ENCODE measurements around the gene GLRX3. TPM values are rescaled to one million over a fixed set of nuclear protein-coding genes. Genes with fewer than 3 reads are reported as not detected.

The GLRX3 gene
- total RNA-seq, 1 experiment from 2014 or later = 142 TPM

DNA sequence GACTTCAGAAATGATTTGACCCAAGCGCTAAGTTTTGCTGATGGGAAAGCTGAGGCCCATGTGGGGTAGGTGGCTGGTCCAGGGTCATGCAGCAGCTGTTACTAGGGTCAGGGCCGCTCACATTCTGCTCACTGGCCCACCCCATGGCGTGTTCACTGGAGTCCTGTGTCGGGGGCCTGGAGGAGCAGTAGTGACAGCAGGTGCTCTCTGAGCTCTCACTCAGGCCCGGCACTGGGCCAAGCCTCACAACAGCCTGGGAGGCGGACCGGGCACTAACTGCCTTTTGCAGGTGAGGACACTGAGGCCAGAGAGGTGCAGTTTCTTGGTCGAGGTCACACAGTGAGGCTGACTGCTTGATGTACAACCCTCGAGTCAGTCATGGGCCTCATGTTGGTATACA lies 82.7 kb downstream of the GLRX3 start:
- ChIA-PET CTCF (no interaction called here), POLR2A (no interaction called here)
- Mint-ChIP-seq H3K36me3 (peaks cover 73% of the 10 kb centered on the region), H3K9me3 (peaks cover 80% of the 10 kb centered on the region), H3K4me1 (no peaks in the 10 kb centered on the region), H3K27me3 (ENCODE audit: low read depth) (peaks cover 21% of the 10 kb centered on the region), H3K27ac (no peak overlapping the region), H3K4me3 (no peak overlapping the region)
- DNase-seq (ENCODE audit: low spot score) (no peak), ATAC-seq (no peak)
- TF ChIP-seq ATF1 (CRISPR knock-in tag; IDR thresholded peaks at IDR 0.05) (no peak), ZNF396 (CRISPR knock-in tag; IDR thresholded peaks at IDR 0.05; ENCODE audit: borderline replicate concordance) (no peak), NFE2L1 (CRISPR knock-in tag; IDR thresholded peaks at IDR 0.05) (no peak), ZNF232 (CRISPR knock-in tag; IDR thresholded peaks at IDR 0.05) (no peak), KAT7 (CRISPR knock-in tag; IDR thresholded peaks at IDR 0.05; ENCODE audit: borderline replicate concordance) (no peak), GTF2I (CRISPR knock-in tag; conservative IDR thresholded peaks at IDR 0.05) (no peak), TCF7 (CRISPR knock-in tag; IDR thresholded peaks at IDR 0.05; ENCODE audit: low read depth) (no peak), NFATC4 (CRISPR knock-in tag; IDR thresholded peaks at IDR 0.05) (no peak), ARID4B (CRISPR knock-in tag; IDR thresholded peaks at IDR 0.05; ENCODE audit: borderline replicate concordance) (no peak)
- TF ChIP-seq, protein P1, sequence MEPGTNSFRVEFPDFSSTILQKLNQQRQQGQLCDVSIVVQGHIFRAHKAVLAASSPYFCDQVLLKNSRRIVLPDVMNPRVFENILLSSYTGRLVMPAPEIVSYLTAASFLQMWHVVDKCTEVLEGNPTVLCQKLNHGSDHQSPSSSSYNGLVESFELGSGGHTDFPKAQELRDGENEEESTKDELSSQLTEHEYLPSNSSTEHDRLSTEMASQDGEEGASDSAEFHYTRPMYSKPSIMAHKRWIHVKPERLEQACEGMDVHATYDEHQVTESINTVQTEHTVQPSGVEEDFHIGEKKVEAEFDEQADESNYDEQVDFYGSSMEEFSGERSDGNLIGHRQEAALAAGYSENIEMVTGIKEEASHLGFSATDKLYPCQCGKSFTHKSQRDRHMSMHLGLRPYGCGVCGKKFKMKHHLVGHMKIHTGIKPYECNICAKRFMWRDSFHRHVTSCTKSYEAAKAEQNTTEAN (CRISPR knock-in tag; IDR thresholded peaks at IDR 0.05) = no peak
- TF ChIP-seq, protein P2, sequence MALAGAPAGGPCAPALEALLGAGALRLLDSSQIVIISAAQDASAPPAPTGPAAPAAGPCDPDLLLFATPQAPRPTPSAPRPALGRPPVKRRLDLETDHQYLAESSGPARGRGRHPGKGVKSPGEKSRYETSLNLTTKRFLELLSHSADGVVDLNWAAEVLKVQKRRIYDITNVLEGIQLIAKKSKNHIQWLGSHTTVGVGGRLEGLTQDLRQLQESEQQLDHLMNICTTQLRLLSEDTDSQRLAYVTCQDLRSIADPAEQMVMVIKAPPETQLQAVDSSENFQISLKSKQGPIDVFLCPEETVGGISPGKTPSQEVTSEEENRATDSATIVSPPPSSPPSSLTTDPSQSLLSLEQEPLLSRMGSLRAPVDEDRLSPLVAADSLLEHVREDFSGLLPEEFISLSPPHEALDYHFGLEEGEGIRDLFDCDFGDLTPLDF (CRISPR knock-in tag; IDR thresholded peaks at IDR 0.05) = no peak

DNA sequence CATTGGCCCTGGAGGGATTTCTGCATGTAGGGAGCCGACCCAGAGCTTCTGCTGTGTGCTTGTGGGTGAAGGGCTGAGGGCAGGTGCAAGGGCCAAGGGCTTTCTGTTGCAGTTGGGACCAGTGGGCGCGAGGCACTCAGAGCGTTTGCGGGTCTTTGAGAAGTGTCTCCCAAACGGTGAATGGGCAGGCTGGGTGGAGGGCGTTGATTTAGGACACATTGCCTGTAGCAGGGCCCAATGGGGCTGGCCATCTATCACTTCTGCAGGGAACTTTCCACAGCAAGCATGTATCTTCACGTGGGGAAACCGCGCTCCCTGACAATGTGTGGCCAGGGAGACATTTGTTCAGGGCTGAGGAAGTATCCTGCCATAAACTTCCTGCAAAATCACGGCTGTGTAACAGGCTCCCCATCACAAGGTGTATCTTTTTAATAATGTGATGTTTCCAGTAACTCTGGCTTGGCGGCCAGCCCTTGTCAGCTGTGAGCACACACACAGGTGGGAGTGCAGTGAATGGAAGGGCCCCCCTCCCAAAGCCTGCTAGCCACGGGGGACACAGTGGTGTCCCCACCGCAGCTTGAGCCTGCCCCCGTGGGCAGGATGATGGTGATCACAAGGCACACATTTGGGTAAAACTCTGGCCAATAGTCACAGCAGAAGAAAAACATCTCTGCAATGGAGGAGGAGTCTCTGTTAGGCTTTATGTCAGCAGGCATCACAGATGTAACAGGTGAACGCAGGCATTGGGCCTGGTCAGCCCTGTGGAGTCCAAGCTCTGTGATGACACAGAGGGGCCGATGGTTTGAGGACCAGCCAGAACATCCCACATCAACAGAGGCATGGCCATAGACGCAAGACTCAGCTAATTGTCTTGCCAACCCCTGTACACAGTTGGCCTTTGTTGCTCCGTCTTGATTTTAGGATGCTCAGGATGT lies 84.3 kb downstream of the GLRX3 start:
- H3K4me3 Mint-ChIP-seq = no peak overlapping the region
- H3K4me1 Mint-ChIP-seq = no peaks in the 10 kb centered on the region
- ATAC-seq (no peak), DNase-seq (ENCODE audit: low spot score) (no peak)
- H3K27me3 Mint-ChIP-seq (ENCODE audit: low read depth) = peaks cover 26% of the 10 kb centered on the region
- ChIA-PET POLR2A (no interaction called here), CTCF (no interaction called here)
- peaks cover 83% of the 10 kb centered on the region for H3K9me3 Mint-ChIP-seq
- H3K27ac Mint-ChIP-seq = no peak overlapping the region
- H3K36me3 Mint-ChIP-seq = peaks cover 75% of the 10 kb centered on the region
- TF ChIP-seq ZBTB21 (CRISPR knock-in tag; IDR thresholded peaks at IDR 0.05; ENCODE audit: borderline replicate concordance) (no peak), CTCF (IDR thresholded peaks at IDR 0.05) (no peak), ZNF396 (CRISPR knock-in tag; IDR thresholded peaks at IDR 0.05; ENCODE audit: borderline replicate concordance) (no peak), AFF4 (CRISPR knock-in tag; IDR thresholded peaks at IDR 0.05; ENCODE audit: borderline replicate concordance) (no peak), FOXK1 (CRISPR knock-in tag; IDR thresholded peaks at IDR 0.05) (no peak), SMAD3 (CRISPR knock-in tag; IDR thresholded peaks at IDR 0.05; ENCODE audit: borderline replicate concordance) (no peak)
- TF ChIP-seq, protein P3, sequence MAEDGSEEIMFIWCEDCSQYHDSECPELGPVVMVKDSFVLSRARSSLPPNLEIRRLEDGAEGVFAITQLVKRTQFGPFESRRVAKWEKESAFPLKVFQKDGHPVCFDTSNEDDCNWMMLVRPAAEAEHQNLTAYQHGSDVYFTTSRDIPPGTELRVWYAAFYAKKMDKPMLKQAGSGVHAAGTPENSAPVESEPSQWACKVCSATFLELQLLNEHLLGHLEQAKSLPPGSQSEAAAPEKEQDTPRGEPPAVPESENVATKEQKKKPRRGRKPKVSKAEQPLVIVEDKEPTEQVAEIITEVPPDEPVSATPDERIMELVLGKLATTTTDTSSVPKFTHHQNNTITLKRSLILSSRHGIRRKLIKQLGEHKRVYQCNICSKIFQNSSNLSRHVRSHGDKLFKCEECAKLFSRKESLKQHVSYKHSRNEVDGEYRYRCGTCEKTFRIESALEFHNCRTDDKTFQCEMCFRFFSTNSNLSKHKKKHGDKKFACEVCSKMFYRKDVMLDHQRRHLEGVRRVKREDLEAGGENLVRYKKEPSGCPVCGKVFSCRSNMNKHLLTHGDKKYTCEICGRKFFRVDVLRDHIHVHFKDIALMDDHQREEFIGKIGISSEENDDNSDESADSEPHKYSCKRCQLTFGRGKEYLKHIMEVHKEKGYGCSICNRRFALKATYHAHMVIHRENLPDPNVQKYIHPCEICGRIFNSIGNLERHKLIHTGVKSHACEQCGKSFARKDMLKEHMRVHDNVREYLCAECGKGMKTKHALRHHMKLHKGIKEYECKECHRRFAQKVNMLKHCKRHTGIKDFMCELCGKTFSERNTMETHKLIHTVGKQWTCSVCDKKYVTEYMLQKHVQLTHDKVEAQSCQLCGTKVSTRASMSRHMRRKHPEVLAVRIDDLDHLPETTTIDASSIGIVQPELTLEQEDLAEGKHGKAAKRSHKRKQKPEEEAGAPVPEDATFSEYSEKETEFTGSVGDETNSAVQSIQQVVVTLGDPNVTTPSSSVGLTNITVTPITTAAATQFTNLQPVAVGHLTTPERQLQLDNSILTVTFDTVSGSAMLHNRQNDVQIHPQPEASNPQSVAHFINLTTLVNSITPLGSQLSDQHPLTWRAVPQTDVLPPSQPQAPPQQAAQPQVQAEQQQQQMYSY (CRISPR knock-in tag; IDR thresholded peaks at IDR 0.05) = no peak
